Gastrocnemius medialis (tissue), 4 donors: Measurements from ENCODE around the gene PDIA6. TPM values are rescaled to one million over a fixed set of nuclear protein-coding genes. Genes with fewer than 3 reads are reported as not detected.

Experiments
- ATAC-seq, 2 donors: fragments of 150-250 bp; one replicate each; pipeline ENCODE4 v1.9.1; 2016
- DNase-seq, 2 donors: peaks; one replicate each; pipeline ENCODE4 v3.0.0-alpha.2; 2019
- H3K27ac ChIP-seq, 4 donors: fragments of 200-600 bp; sonication (generic); 1 replicate in 1 of 4; 2 replicates in 3 of 4; pipeline ENCODE4 v1.5.1; 2016 to 2018; ENCODE audit warnings: mild to moderate bottlenecking in 2 of 4, moderate library complexity in 1 of 4
- H3K27me3 ChIP-seq, 3 donors: fragments of 200-600 bp; sonication (generic) in 2 of 3; 1 replicate in 1 of 3; 2 replicates in 2 of 3; pipeline versions ENCODE4 v1.5.1 to v1.6.0; 2016 to 2019; ENCODE audit warnings: mild to moderate bottlenecking in 1 of 3, moderate library complexity in 1 of 3
- H3K36me3 ChIP-seq, 2 donors: fragments of 200-600 bp; sonication (generic) in 1 of 2; one replicate each; pipeline ENCODE4 v1.5.1; 2017 to 2018
- H3K4me1 ChIP-seq, 2 donors: fragments of 200-600 bp; sonication (generic) in 1 of 2; one replicate each; pipeline ENCODE4 v1.5.1; 2016 to 2017; ENCODE audit warnings: mild to moderate bottlenecking in 2 of 2
- H3K4me3 ChIP-seq, 4 donors: fragments of 200-600 bp; sonication (generic) in 3 of 4; 1 replicate in 1 of 4; 2 replicates in 3 of 4; pipeline ENCODE4 v1.5.1; 2016 to 2019; ENCODE audit warnings: mild to moderate bottlenecking in 2 of 4
- H3K9me3 ChIP-seq, 3 donors: fragments of 200-600 bp; sonication (generic) in 2 of 3; 1 replicate in 1 of 3; 2 replicates in 2 of 3; pipeline ENCODE4 v1.5.1; 2016 to 2019
- CTCF ChIP-seq, 5 experiments: fragments of 450-650 bp in 3 of 5; fragments of 200-600 bp in 2 of 5; sonication (generic) in 2 of 5; IDR thresholded peaks in 4 of 5; conservative IDR thresholded peaks in 1 of 5; 1 replicate in 4 of 5; 2 replicates in 1 of 5; pipeline ENCODE4 v1.5.1; 2016 to 2019; ENCODE audit warnings: antibody characterized with exemption in 5 of 5, mild to moderate bottlenecking in 3 of 5, moderate library complexity in 3 of 5
- POLR2A ChIP-seq, 2 donors: fragments of 450-650 bp; IDR thresholded peaks; one replicate each; pipeline ENCODE4 v1.6.1; 2017; ENCODE audit warnings: antibody characterized with exemption in 2 of 2, mild to moderate bottlenecking in 2 of 2, moderate library complexity in 2 of 2
- in situ Hi-C, 4 donors: fragments of 200-750 bp; cut with MboI; loops; one replicate each; pipeline versions ENCODE4 v1.15.0 to v1.8.0; 2017; ENCODE audit warnings: low sequenced_read_pairs in 4 of 4
- intact Hi-C: fragments of 100-400 bp; cut with DNase I; formaldehyde crosslinking; loops from one replicate; pipeline ENCODE4 v1.15.1; 2023; ENCODE audit warnings: low total_unique reads
- total RNA-seq, 4 donors: library from RNA; depleted of rRNA; stranded (reverse); fragments of >200 nt; gene quantifications; one replicate each; pipeline versions ENCODE4 v1.1.0 to v1.2.3, GENCODE V29; 2016

Gene PDIA6
- total RNA-seq, 4 donors from 2014 or later = 32.0 to 72.4 (median 54.2) TPM

DNA sequence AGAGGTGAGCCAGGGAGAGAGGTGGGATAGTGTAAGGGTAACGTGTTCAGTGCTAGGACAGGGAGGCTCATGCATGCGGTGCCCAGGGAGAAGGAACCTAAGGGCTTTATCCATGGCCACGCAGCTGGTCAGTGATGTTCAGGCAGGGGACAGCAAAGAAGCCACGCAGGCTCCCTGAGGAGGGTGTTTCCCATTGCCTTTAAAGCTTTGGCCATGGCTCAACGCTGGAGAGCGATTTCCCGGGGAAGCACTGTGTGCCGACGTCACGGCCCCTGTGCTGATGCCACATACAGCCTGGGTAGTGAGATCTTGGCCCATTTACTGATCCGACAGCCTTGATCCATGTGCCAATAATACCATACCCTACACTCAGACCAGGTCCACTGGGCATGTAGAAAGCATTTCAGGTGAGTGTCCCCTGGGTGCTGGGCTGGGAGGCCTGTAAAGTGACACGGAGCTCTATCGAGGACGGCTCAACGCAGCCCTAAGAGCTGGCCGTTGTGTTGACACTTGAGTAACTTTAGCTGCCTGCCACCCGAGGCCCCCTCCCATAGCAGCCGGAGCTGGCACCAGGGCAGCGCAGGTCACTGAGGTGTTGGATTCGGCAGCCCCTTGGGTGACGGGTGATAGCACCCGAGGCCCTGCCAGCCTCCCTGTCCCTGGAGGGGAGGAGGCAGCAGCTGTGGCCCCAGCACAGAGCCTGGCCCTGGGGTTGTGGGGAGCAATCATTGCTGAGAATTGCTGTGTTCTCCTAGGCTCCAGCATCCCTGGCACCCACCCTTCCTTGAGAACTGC is 41.4 kb downstream of the PDIA6 start:
- no peaks in the 10 kb centered on the region for H3K27me3 ChIP-seq
- intact Hi-C loops (no loop called here), in situ Hi-C loops (no loop called here)
- H3K9me3 ChIP-seq = no peaks in the 10 kb centered on the region
- no peaks in the 10 kb centered on the region for H3K4me1 ChIP-seq
- no peak overlapping the region for H3K4me3 ChIP-seq
- ATAC-seq (no peak), DNase-seq (no peak)
- TF ChIP-seq CTCF (IDR thresholded peaks at IDR 0.05 in 4 of 5, conservative IDR thresholded peaks at IDR 0.05 in 1 of 5) = no peak
- TF ChIP-seq POLR2A (IDR thresholded peaks at IDR 0.05) = no peak
- H3K27ac ChIP-seq = no peak overlapping the region
- no peaks in the 10 kb centered on the region for H3K36me3 ChIP-seq

- H3K27ac ChIP-seq = no peak overlapping the region
- H3K27me3 ChIP-seq = no peaks in the 10 kb centered on the region
- intact Hi-C loops (no loop called here), in situ Hi-C loops (no loop called here)
- TF ChIP-seq CTCF (IDR thresholded peaks at IDR 0.05 in 4 of 5, conservative IDR thresholded peaks at IDR 0.05 in 1 of 5) (no peak), POLR2A (IDR thresholded peaks at IDR 0.05) (no peak)
- H3K36me3 ChIP-seq = no peaks in the 10 kb centered on the region
- no peak overlapping the region for H3K4me3 ChIP-seq
- no peaks in the 10 kb centered on the region for H3K9me3 ChIP-seq
- no peaks in the 10 kb centered on the region for H3K4me1 ChIP-seq
- DNase-seq (peak; percentile 16 to 54), ATAC-seq (peak; percentile 71 to 89)
Measured at GRCh38 chr2:10768063-10768507, 44.5 kb downstream of the PDIA6 start.

- in situ Hi-C loops = no loop called here
Measured at GRCh38 chr2:10765914-10766313, 46.7 kb downstream of the PDIA6 start.

DNA sequence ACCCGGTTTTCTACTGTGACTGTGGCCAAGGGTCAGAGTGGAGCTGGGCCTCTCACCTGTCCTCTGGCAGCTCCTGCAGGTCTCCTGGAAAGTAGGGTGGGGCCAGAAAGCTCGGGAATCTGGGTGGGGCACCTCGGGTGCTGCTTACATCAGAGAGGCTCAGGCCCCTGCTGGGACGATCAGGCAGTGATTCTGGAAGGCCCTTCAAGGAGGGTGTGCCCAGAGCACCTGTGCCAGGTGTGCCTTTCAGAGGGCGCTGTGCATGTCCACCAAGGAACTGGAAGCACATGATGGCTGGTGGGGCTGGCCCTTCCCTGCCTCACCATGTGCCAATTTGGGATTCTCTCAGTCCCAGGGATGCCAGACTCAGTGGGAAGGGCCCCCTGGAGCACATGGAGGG is 47.1 kb downstream of the PDIA6 start:
- Histone ChIP-seq H3K4me3 (no peak overlapping the region), H3K36me3 (no peaks in the 10 kb centered on the region), H3K9me3 (no peaks in the 10 kb centered on the region), H3K27ac (no peak overlapping the region), H3K4me1 (no peaks in the 10 kb centered on the region), H3K27me3 (no peaks in the 10 kb centered on the region)
- intact Hi-C loops (no loop called here), in situ Hi-C loops (no loop called here)
- TF ChIP-seq POLR2A (IDR thresholded peaks at IDR 0.05) (no peak), CTCF (IDR thresholded peaks at IDR 0.05 in 4 of 5, conservative IDR thresholded peaks at IDR 0.05 in 1 of 5) (no peak)
- ATAC-seq (no peak), DNase-seq (no peak)

More at GRCh38 chr2:10765914-10766313, 46.7 kb downstream of the PDIA6 start:
- DNase-seq (no peak), ATAC-seq (no peak)
- H3K4me1 ChIP-seq = no peaks in the 10 kb centered on the region
- H3K4me3 ChIP-seq = no peak overlapping the region
- intact Hi-C loops = no loop called here
- H3K27me3 ChIP-seq = no peaks in the 10 kb centered on the region
- TF ChIP-seq CTCF (IDR thresholded peaks at IDR 0.05 in 4 of 5, conservative IDR thresholded peaks at IDR 0.05 in 1 of 5) (no peak), POLR2A (IDR thresholded peaks at IDR 0.05) (no peak)
- H3K9me3 ChIP-seq = no peaks in the 10 kb centered on the region
- no peak overlapping the region for H3K27ac ChIP-seq
- H3K36me3 ChIP-seq = no peaks in the 10 kb centered on the region
